NCI-H2196 (cell line): ENCODE measurements around the gene TMEM151B.

Source experiments
- DNase-seq: peaks from one replicate; lab custom pipeline; 2025; ENCODE audit not compliant: unreplicated experiment; lab: John Stamatoyannopoulos, UW

Gene TMEM151B

DNA sequence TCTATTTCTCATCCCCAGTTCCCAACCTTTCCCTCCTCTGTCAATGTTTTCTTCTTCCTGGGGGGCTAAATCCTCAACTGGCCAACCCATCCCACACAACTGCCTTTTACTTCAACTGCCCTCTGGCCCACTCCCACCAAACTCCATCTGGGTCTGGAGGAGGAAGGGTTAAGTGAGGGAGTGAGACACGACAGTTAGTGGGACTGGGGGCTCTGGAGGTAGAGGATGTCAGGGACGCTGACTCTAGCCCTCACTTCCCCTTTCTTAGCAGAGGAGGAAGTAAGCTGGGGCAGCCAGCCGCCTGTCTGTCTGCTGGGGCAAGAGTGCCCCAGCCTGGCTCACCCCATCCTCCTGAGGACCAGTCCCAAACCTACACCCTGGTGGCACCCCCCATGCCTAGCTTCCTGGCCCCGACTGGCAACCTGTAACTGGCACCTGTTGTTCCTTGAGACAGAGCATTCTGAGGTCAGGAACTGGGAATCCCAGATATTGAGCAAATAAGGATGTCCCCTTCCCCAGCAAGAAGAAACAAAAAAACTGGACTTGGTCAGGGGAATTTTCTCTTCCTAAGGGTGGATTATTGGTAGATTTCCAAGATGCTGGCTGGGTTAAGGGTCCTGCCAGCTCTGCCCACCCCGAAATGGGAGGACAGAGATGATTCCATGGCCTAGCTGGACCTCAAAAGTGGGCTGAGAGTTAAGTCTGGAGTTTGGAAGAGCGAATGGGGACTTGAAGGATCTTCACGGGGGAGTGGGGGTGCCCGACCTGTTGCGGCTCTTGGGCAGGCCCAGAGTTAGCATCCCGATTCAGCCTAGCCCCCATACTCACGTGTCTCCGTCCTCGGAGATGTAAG, 5.9 kb upstream of the TMEM151B start:
- DNase-seq = no peak

DNA sequence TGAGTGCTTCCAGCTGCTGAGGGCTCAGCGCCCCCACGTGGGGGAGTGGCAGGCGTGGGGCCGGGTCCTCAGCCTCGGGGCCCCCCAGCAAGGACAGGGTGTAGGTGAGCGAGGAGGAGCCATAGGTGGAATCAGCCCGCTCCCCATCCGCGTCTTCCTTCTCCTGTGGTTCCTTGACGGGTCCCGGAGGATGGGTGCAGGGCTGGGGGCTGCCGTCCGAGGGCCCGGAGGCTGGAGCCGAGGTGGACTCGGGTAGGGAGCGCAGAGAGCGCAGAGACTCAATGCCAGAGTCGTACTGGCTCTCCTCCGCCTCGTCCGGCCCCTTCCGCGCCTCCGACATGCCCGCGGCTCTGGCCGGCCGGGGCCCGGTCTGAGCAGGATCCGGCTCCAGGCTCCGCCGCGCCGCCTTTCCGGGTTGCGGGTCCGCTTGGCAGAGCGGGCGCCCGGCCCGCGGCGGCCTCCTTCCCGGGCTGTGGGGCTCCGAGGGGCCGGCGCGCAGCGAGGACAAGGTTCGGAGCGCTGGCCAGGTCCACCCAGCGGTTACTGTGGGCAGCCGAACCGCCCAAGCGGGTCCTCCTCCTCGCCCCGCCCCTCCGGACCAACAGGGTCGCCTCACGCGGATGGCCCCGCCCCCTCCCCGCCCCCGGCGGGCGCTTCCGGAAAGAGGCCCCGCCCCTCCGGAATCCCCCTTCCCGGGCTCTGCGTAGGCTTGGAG, 5.1 kb upstream of the TMEM151B start, which contains the start of gene NFKBIE:
TSS of gene NFKBIE (minus strand) at position 545 of the 715 bp plus-strand sequence. CDS start at position 340, 205 bp downstream.
- DNase-seq = peak; percentile 93

DNA sequence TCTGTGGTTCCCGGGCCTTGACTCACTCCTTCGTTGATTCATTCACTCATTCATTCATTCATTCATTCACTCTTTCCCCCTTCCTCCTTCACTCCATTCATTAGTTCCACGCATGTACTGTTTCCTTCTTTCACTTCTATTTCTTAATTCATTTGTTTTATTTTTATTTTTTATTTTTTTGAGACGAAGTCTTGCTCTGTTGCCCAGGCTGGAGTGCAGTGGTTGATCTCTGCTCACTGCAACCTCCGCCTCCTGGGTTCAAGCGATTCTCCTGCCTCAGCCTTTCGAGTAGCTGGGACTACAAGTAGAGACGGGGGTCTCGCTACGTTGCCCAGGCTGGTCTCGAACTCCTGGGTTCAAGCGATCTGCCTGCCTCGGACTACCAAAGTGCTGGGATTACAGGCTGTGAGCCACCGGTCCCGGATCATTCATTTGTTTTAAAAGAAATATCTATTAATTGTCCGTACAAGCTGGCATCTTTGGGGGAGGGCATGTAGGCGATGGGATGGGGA, 4.5 kb upstream of the TMEM151B start:
- DNase-seq = no peak

DNA sequence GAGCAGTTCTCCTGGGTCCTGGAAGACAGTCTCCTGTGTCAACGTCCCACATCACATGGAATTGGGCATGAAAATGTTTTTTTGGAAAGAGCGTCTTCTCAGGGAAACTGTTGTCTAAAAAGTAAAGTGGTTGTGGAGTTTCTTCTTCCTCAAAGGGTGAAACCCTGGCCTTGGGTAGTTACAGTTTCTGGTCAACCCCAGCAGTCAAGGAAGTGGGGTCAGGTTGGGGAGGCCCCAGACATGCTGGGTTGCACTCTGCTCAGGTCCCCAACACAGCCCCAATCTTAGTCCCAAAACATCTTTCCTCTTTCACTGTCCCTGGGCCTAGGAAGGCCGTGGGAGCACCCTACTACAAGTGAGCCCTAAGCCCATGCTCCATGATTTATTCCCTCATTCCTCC, 3.9 kb upstream of the TMEM151B start:
- DNase-seq = no peak

DNA sequence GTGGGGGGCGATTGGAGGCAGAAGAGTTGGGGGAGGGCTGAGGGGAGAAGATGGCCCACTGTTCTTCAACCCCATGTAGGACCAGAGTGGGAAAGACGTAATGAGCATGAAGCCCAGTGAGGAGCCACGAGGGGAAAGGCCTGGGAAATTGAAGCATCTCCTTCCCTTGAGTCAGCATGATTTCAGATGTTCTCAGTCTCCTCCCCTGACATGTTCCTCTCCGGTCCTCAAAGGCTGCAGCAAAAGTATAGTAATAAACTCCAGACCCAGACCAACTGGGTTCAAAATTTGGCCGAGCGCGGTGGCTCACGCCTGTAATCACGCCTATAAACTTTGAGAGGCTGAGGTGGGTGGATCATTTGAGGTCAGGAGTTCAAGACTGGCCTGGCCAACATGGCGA, 3.0 kb upstream of the TMEM151B start:
- no peak for DNase-seq

DNA sequence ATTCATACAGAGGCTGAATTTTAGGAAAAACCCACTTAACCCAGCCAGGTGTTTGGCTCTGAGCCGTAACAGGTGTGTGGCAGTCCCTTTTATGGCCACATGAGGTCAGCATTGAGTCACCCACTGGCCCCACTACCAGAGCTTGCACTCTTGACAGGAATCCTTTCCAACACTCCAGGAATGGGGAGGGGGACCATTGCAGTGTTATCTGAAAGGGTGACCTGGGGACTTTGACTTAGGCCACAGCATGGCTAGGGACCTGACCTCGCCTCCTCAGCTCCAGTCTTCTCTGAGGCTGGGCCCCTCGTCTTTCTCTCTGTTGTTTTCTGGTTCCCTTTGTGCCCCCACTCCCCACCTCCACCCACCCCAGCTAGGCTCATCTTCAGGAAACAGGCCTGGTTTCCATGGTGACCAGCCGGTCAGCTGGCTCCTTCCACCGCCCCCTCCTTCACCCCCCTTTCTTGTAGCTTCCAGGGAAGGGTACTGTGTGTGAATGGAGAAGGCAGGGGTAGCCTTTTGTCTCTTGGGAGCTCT, 2.1 kb upstream of the TMEM151B start:
- DNase-seq = peak; percentile 61

DNA sequence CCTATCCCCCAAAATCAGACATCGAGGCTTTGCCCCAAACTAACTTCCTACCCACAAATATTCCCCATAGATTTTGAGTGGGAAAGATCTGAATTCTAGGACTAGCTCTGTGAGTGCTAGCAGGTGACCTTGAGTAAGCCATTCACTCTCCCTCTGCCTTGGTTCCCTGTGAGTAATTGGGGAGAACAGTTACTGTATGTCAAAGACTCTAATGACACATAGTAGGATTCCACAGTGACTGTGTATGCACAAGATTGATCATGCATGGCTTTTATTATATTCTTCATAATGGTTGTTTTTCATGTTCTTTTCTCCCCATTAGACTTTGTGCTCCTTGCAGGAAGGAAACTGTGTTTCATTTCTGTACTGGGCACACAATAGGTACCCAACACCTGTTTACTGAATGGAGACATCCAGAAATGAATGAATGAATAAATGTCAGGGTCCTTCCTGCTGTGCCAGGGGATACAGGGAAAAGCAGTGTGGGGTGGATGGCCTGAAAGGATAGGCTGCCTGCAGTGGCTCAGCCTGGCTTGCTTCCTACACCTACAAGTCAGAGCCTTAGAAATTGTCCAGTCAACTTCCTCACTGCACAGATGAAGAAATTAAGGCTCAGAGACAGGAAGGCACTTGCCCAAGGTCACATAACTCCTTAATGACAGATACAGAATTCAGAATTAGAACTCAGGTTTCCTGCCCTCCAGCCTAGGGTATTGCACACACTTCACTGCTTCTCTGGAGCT, 901 bp upstream of the TMEM151B start:
- DNase-seq = no peak

DNA sequence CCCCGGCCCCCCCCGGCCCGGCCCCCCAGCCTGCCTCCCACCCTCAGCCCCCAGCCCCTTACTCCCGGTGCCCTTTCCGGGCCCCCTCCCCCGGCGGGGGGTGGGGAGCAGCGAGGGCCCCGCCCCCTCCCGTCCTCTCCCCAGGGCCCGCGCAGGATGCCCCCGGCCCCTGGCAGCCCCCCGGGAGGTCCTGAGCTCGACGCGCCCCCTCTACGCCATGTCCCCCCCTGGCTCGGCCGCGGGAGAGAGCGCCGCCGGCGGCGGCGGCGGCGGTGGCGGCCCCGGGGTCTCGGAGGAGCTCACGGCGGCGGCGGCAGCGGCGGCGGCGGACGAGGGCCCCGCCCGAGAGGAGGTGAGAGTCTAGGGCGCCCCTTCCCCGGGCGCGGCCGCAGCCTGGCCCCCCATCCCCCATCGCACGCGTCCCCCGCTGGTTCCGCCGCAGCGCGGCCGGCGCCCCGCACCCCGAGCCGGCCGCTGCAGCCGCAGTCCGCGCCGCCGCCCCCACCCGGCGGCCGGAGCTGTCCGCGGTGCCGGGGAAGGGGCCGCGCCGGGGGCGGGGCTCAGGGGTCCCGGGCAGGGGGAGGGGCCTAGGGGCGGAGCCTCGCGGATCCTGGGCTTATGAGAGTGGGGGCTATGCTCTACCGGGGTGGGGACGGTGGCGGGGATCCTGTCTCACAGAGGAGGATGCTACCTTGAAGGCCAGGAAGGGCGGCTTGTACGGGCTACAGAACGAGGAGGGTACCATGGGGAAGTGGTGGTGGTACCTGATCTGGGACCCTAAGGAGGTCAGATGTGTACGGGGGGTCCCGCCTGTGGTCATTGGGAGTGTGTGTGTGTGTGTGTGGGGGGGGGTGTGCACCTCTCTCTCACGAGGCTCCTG, 516 bp downstream of the TMEM151B start:
- DNase-seq = no peak

DNA sequence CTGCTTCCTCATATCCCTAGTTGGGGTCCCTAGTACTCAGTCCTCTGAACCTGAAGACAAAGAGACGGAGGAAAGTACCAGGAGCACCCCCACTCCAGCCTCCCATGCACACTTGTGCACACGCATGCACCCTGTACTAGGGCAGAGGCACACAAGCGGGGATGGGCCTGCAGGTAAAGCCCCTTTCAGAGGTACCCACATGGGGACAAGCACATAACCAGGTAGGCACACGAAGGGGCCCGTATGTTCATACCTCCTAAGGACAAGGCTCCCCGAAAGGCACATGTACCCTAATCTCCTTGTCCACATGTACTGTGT, 1.1 kb downstream of the TMEM151B start:
- no peak for DNase-seq

DNA sequence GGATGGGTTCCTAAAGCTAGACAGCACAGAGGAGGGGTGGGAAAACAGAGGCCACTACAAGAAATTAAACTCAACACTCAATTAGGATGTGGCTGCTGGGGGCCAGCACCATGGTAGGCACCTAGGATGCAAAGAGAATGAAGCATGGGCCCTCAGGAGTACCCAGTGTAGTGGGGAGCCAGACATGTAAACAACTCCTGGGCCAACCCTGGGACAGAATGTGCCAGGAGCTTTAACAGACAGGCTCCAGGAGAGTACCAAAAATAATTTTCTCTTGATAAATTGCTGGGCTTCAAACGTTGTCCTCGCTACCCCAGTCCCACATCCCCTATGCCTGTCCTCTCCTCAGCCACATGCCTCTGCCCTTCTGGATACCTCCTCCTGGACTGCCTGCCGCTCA, 1.7 kb downstream of the TMEM151B start:
- no peak for DNase-seq

DNA sequence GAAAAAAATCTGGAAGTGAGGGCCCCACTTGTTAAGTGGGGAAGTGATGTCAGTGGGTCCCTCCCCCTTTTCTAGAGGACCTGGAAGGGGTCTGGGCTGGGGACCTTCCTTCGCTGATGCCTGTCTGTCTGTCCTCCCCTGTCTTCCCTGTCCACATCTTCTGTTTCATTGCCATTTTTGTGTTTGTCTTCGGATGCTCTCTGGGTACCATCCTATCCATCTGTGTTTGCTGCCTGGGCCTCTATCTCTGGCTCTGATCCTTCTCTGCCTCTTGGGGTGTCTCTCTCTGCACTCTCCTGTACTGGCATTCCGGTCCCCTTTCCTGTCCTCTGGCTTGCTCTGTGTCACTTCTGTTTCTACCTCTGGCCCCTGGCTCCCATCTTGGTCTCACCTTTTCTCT, 2.3 kb downstream of the TMEM151B start:
- DNase-seq = no peak

DNA sequence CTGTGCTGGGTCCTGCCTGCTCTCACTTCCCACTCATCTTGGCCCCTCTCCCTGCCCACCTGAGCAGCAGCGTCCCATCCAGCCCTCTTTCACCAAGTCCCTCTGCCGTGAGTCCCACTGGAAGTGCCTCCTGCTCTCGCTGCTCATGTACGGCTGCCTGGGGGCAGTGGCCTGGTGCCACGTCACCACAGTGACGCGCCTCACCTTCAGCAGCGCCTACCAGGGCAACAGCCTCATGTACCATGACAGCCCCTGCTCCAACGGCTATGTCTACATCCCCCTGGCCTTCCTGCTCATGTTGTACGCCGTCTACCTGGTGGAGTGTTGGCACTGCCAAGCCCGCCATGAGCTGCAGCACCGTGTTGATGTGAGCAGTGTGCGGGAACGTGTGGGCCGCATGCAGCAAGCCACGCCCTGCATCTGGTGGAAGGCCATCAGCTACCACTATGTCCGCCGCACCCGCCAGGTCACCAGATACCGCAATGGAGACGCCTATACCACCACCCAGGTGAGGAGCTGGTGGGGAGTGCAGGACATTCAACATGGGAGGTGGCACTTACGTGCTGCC, 2.8 kb downstream of the TMEM151B start:
- no peak for DNase-seq

DNA sequence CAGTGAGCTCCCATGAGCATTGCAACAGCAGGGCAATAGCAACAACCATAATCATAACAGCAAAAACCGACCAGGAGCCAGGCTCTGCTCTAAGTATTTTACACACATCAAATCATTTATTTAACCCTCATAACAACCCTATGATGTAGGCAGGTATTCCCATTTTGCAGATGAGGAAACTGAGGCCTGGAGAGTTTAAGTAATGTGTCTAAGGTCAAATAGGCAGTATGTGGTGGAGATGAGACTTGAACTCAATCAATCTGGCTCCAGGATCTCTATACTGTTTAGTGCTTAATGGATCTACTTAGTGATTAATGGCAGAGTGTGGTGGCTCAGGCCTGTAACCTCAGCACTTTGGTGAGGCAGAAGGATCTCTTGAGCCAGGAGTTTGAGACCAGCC, 3.4 kb downstream of the TMEM151B start:
- no peak for DNase-seq

DNA sequence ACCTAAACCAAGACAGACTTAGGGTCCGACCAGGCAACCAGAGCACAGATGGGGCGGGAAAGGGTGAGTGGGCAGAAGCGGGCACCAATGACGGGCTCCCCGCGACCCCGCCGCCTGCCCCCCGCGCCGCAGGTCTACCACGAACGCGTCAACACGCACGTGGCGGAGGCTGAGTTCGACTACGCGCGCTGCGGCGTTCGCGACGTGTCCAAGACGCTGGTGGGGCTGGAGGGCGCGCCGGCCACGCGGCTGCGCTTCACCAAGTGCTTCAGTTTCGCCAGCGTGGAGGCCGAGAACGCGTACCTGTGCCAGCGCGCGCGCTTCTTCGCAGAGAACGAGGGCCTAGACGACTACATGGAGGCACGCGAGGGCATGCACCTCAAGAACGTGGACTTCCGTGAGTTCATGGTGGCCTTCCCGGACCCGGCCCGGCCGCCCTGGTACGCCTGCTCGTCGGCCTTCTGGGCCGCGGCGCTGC, 5.1 kb downstream of the TMEM151B start:
- DNase-seq = no peak

DNA sequence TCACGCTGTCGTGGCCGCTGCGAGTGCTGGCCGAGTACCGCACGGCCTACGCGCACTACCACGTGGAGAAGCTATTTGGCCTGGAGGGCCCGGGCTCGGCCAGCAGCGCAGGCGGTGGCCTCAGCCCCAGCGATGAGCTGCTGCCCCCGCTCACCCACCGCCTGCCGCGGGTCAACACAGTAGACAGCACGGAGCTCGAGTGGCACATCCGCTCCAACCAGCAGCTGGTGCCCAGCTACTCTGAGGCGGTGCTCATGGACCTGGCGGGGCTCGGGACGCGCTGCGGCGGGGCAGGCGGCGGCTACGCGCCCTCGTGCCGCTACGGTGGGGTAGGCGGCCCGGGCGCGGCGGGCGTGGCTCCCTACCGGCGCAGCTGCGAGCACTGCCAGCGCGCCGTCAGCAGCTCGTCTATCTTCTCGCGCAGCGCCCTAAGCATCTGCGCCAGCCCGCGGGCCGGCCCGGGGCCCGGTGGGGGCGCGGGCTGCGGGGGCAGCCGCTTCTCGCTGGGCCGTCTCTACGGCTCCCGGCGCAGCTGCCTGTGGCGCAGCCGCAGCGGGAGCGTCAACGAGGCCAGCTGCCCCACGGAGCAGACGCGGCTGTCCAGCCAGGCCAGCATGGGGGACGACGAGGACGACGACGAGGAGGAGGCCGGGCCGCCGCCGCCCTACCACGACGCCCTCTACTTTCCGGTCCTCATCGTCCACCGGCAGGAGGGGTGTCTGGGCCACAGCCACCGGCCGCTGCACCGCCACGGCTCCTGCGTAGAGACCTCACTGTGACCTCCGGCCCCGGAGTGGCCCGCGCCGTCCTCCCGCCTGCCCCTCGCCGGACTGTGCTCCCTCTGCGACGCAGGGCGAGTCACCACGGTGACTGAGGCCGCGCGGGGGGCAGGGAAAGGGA, 5.7 kb downstream of the TMEM151B start:
- no peak for DNase-seq

DNA sequence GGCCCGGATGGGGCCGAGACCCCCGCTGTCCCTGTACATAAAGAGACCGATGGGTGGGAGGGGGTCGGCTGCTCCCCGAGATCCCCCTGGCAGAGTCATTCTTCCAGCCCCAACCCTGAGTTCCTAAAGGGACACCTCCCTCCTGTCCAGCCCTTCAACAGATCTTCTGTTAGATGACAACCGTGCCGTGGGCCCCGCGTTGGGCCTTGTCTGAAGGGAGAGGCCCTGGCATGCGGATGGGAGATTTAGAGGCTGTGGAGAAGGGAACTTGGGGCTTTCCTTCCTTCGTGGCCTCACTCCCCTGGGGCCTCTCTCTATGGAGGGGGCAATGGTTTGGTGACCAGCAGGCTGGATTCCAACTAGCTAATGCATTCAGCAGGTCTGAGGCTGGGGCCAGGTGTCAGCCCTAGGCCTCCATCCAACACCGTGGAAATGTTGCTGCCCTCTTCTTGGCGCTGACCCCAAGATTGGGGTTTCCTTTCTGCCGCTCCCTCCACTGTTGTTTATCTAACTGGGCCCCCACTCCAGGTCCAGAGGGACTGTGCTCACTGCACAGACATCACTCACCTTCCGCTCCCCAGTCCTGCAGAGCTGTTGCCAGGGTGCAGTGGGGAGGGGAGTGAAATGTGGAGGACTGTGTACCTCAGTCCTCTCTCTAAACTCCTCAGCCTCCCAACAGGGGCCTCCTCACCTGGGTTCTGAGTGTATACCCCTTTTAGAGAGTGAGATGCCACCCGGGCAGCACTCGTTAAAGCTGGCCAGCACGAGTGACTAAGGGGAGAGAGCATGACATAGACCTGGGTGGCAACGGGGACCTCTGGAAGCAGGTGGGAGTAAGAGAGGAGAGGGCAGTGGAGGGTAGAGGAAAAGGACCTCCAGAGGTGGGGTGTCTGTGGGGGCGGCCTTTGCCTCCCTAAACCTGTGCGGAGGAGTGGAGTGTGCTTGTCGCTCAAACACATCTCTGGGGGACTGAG, 6.7 kb downstream of the TMEM151B start:
- no peak for DNase-seq

DNA sequence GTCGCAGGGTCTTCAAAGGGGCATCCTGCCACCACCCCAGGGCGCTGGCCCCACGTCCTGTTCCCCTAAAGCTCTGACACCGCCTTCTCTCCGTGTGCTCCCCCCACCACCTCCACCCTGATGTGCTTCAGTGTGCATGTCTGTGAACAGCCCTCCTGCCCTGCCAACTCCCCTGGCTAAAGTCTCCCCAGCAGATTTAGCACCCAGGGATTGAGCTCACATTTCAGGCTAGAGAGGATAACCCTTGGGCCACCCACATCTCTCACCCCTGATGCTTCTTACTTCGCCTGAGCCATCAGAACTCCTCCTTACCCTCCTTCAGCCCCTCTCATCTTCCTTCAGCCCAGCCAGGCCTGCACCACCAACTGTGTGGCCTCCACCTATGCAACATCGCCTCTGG, 7.5 kb downstream of the TMEM151B start:
- DNase-seq = no peak

DNA sequence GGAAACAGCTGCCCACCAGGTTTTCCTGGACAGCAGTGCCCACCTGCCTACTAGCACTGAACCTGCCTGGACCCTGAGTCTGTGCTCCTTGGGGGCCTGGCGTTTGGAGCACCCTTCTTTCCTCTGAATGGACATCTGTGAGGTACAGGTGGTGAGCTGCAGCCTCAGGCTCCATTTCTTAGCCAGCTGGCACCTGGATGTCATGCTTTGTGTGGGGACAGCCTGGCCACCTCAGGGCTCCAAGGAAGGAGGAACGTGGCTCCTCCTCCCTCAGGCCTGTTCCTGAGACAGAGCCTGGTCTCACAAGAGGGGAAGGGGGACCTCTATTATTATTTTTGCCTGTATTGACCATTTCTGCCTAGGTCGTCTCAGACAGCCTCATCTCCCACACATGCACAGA, 8.1 kb downstream of the TMEM151B start:
- DNase-seq = no peak
